ENCODE measurements around the gene FMO4. TPM values are rescaled to one million over a fixed set of nuclear protein-coding genes. Genes with fewer than 3 reads are reported as not detected.

Gene FMO4
- polyA plus RNA-seq, 1 donor from 2014 or later, result not detected

DNA sequence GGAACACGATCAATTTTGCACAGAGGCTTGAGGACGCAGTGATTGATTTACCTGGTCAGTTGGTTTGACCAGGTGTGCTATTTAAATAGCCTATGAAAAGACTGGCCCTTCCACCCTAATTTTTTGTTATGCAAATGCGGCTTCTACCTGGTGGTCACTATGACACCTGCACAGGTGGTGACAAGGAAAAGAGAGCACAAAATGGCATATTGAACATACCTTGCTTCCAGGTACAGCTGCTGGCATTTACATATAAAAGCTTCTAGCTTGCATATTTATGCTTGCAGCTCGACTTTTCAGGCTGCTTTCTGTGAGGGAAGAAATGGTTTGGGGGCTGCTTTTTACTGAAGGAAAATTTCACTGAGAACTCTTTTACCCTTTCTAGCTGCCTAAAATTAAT is 15.3 kb upstream of the FMO4 start:
- Histone ChIP-seq H3K79me2 (replicated peaks; ENCODE audit: insufficient read depth, low read length) (no peaks in the 10 kb centered on the region), H3K4me2 (ENCODE audit: low read length) (no peak overlapping the region), H3F3A (ENCODE audit: insufficient read depth, low read length, poor library complexity, severe bottlenecking) (no peaks in the 10 kb centered on the region), H4K20me1 (ENCODE audit: insufficient read depth) (no peaks in the 10 kb centered on the region), H2AFZ (ENCODE audit: low read depth, low read length) (no peak overlapping the region), H3K9ac (ENCODE audit: low read length) (no peak overlapping the region), H3K9me2 (ENCODE audit: insufficient read depth, low read length) (no peaks in the 10 kb centered on the region), H3K27me3 (ENCODE audit: insufficient read depth, low read depth, low read length) (no peaks in the 10 kb centered on the region), H3K9me3 (ENCODE audit: low read length) (no peaks in the 10 kb centered on the region), H3K36me3 (ENCODE audit: insufficient read depth, low read length) (no peaks in the 10 kb centered on the region), H3K27ac (ENCODE audit: low read length) (no peak overlapping the region), H3K4me3 (ENCODE audit: low read length) (no peak overlapping the region)
- TF ChIP-seq SMC3 (conservative IDR thresholded peaks at IDR 0.05; ENCODE audit: poor library complexity), result no peak
- no peak for TF ChIP-seq TAF1 (IDR thresholded peaks at IDR 0.05; ENCODE audit: low read depth)
- TF ChIP-seq RAD21 (conservative IDR thresholded peaks at IDR 0.05), result no peak
- TF ChIP-seq, protein P1, sequence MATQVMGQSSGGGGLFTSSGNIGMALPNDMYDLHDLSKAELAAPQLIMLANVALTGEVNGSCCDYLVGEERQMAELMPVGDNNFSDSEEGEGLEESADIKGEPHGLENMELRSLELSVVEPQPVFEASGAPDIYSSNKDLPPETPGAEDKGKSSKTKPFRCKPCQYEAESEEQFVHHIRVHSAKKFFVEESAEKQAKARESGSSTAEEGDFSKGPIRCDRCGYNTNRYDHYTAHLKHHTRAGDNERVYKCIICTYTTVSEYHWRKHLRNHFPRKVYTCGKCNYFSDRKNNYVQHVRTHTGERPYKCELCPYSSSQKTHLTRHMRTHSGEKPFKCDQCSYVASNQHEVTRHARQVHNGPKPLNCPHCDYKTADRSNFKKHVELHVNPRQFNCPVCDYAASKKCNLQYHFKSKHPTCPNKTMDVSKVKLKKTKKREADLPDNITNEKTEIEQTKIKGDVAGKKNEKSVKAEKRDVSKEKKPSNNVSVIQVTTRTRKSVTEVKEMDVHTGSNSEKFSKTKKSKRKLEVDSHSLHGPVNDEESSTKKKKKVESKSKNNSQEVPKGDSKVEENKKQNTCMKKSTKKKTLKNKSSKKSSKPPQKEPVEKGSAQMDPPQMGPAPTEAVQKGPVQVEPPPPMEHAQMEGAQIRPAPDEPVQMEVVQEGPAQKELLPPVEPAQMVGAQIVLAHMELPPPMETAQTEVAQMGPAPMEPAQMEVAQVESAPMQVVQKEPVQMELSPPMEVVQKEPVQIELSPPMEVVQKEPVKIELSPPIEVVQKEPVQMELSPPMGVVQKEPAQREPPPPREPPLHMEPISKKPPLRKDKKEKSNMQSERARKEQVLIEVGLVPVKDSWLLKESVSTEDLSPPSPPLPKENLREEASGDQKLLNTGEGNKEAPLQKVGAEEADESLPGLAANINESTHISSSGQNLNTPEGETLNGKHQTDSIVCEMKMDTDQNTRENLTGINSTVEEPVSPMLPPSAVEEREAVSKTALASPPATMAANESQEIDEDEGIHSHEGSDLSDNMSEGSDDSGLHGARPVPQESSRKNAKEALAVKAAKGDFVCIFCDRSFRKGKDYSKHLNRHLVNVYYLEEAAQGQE (IDR thresholded peaks at IDR 0.05; ENCODE audit: borderline replicate concordance), result no peak
- no peak for TF ChIP-seq MXI1 (conservative IDR thresholded peaks at IDR 0.05; ENCODE audit: poor library complexity, severe bottlenecking)
- no peak for TF ChIP-seq EZH2 (IDR thresholded peaks at IDR 0.05; ENCODE audit: borderline replicate concordance, insufficient read depth, low read length, poor library complexity, severe bottlenecking)
- TF ChIP-seq, protein P2, sequence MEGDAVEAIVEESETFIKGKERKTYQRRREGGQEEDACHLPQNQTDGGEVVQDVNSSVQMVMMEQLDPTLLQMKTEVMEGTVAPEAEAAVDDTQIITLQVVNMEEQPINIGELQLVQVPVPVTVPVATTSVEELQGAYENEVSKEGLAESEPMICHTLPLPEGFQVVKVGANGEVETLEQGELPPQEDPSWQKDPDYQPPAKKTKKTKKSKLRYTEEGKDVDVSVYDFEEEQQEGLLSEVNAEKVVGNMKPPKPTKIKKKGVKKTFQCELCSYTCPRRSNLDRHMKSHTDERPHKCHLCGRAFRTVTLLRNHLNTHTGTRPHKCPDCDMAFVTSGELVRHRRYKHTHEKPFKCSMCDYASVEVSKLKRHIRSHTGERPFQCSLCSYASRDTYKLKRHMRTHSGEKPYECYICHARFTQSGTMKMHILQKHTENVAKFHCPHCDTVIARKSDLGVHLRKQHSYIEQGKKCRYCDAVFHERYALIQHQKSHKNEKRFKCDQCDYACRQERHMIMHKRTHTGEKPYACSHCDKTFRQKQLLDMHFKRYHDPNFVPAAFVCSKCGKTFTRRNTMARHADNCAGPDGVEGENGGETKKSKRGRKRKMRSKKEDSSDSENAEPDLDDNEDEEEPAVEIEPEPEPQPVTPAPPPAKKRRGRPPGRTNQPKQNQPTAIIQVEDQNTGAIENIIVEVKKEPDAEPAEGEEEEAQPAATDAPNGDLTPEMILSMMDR (IDR thresholded peaks at IDR 0.05; ENCODE audit: poor library complexity, severe bottlenecking), result no peak
- TF ChIP-seq EP300 (conservative IDR thresholded peaks at IDR 0.05; ENCODE audit: poor library complexity, severe bottlenecking), result no peak
- TF ChIP-seq POLR2AphosphoS5 (IDR thresholded peaks at IDR 0.05), result no peak

DNA sequence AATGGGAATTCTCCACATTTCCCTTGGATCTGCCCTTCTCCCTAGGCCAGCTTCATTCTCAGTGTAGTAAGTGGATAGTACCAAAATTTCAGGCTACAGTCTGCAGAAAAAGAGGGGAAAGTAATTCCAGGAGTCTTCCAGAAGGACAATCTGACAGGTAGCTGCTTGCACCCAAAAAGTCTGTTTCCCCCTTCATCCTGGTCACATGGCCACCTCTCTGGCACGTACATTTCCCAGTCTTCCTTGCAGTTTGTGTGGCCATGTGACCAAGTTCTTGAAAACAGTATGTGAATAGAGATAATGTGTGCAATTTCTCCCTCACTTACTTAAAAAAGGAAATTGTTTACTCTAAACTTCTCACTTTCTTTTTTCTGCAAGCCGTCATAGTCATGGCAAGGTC is 14.6 kb upstream of the FMO4 start:
- H3K27ac ChIP-seq (ENCODE audit: low read length), result no peak overlapping the region
- no peaks in the 10 kb centered on the region for H4K20me1 ChIP-seq (ENCODE audit: insufficient read depth)
- H3K9me2 ChIP-seq (ENCODE audit: insufficient read depth, low read length), result no peaks in the 10 kb centered on the region
- H3K9ac ChIP-seq (ENCODE audit: low read length), result no peak overlapping the region
- H3K27me3 ChIP-seq (ENCODE audit: insufficient read depth, low read depth, low read length), result no peaks in the 10 kb centered on the region
- no peak overlapping the region for H2AFZ ChIP-seq (ENCODE audit: low read depth, low read length)
- TF ChIP-seq TAF1 (IDR thresholded peaks at IDR 0.05; ENCODE audit: low read depth) (no peak), SMC3 (conservative IDR thresholded peaks at IDR 0.05; ENCODE audit: poor library complexity) (no peak), POLR2AphosphoS5 (IDR thresholded peaks at IDR 0.05) (no peak), EP300 (conservative IDR thresholded peaks at IDR 0.05; ENCODE audit: poor library complexity, severe bottlenecking) (no peak), EZH2 (IDR thresholded peaks at IDR 0.05; ENCODE audit: borderline replicate concordance, insufficient read depth, low read length, poor library complexity, severe bottlenecking) (no peak), RAD21 (conservative IDR thresholded peaks at IDR 0.05) (no peak), MXI1 (conservative IDR thresholded peaks at IDR 0.05; ENCODE audit: poor library complexity, severe bottlenecking) (no peak)
- TF ChIP-seq, protein P1 (IDR thresholded peaks at IDR 0.05; ENCODE audit: borderline replicate concordance), result no peak
- TF ChIP-seq, protein P2 (IDR thresholded peaks at IDR 0.05; ENCODE audit: poor library complexity, severe bottlenecking), result no peak
- no peak overlapping the region for H3K4me3 ChIP-seq (ENCODE audit: low read length)
- no peaks in the 10 kb centered on the region for H3K36me3 ChIP-seq (ENCODE audit: insufficient read depth, low read length)
- H3K4me2 ChIP-seq (ENCODE audit: low read length), result no peak overlapping the region
- H3K9me3 ChIP-seq (ENCODE audit: low read length), result no peaks in the 10 kb centered on the region
- H3F3A ChIP-seq (ENCODE audit: insufficient read depth, low read length, poor library complexity, severe bottlenecking), result no peaks in the 10 kb centered on the region
- no peaks in the 10 kb centered on the region for H3K79me2 ChIP-seq (replicated peaks; ENCODE audit: insufficient read depth, low read length)
